DND-41 (cell line): ENCODE results near the gene DZIP3.

Experiments used
- CTCF ChIP-seq: IDR thresholded peaks from 2 replicates; pipeline ENCODE4 v1.5.1; 2012; ENCODE audit warnings: borderline replicate concordance, low read length, moderate library complexity, mild to moderate bottlenecking; ENCODE audit not compliant: poor library complexity, severe bottlenecking; ENCODE audit errors: extremely low read depth
- EZH2 ChIP-seq: IDR thresholded peaks from 3 replicates; pipeline ENCODE4 v1.6.1; 2012; ENCODE audit warnings: borderline replicate concordance, low read depth, mild to moderate bottlenecking, moderate library complexity, low read length, inconsistent platforms; ENCODE audit not compliant: severe bottlenecking

GRCh38 chr3:108662142-108662738 is 72.7 kb downstream of the DZIP3 start:
- TF ChIP-seq CTCF (peak; percentile 85), EZH2 (no peak)
